Measurements from ENCODE around the gene CYP39A1. TPM values are rescaled to one million over a fixed set of nuclear protein-coding genes. Genes with fewer than 3 reads are reported as not detected.

Gene CYP39A1
- total RNA-seq, 1 experiment from 2014 or later = not detected

DNA sequence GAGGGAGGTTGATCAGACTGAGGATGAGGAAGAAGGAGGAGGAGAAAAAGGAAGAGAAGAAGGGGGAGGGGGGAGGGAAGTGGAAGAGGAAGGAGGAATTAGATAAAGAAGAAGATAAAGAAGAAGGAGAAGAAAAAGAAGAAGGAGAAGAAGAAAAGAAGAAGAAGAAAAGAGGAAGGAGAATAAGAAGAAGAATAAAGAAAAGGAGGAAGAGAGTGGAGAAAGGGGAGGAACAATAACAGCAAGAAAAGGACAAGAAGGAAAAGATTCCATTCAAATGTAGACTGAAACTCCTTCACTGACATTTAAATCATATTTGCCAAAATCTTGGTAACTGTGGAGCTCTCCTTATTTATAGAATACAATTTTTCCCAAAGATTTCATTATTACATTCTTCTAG is 127.0 kb downstream of the CYP39A1 start:
- POLR2A ChIA-PET = no interaction called here

DNA sequence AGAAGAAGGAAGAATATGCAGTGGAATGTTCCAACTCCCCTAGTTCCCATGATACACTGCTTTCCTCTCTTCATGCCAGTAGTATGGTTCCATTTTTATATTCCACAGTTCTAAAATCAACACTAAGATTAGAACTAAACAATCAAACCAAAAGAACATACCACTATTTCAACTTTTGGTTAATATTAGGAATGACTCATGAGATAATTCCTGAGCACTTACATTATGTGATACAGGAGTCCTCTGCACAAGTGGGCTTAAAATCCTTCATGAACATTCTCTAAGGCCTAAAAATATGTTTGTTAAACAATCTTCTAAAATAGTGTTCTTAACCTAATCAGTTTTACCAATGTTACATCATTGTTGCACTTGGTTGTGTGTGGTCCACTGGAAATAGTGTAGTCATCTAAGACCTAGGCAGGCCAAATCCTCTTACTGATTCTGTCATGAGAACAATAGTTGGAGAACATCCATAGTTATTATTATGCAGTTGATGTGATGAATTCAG is 131.1 kb downstream of the CYP39A1 start:
- Mint-ChIP-seq H3K9me3 (ENCODE audit: unreplicated experiment) (no peaks in the 10 kb centered on the region), H3K27me3 (ENCODE audit: insufficient read depth, unreplicated experiment) (peaks cover 13% of the 10 kb centered on the region), H3K4me1 (ENCODE audit: low read depth, unreplicated experiment) (no peaks in the 10 kb centered on the region), H3K36me3 (ENCODE audit: insufficient read depth, unreplicated experiment) (no peaks in the 10 kb centered on the region), H3K4me3 (ENCODE audit: unreplicated experiment) (no peak overlapping the region), H3K27ac (ENCODE audit: unreplicated experiment) (no peak overlapping the region)
- TF ChIP-seq, protein P1, sequence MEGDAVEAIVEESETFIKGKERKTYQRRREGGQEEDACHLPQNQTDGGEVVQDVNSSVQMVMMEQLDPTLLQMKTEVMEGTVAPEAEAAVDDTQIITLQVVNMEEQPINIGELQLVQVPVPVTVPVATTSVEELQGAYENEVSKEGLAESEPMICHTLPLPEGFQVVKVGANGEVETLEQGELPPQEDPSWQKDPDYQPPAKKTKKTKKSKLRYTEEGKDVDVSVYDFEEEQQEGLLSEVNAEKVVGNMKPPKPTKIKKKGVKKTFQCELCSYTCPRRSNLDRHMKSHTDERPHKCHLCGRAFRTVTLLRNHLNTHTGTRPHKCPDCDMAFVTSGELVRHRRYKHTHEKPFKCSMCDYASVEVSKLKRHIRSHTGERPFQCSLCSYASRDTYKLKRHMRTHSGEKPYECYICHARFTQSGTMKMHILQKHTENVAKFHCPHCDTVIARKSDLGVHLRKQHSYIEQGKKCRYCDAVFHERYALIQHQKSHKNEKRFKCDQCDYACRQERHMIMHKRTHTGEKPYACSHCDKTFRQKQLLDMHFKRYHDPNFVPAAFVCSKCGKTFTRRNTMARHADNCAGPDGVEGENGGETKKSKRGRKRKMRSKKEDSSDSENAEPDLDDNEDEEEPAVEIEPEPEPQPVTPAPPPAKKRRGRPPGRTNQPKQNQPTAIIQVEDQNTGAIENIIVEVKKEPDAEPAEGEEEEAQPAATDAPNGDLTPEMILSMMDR (IDR thresholded peaks at IDR 0.05; ENCODE audit: insufficient read depth in 1 of 2, low read depth in 1 of 2, low read length in 1 of 2, severe bottlenecking in 1 of 2, unreplicated experiment in 1 of 2) = no peak
- Histone ChIP-seq H3K27me3 (replicated peaks; ENCODE audit: control insufficient read depth, insufficient read depth, low read length) (no peaks in the 10 kb centered on the region), H3K36me3 (ENCODE audit: control insufficient read depth, insufficient read depth, low read length) (no peaks in the 10 kb centered on the region), H3K4me3 (ENCODE audit: low read depth, low read length) (no peak overlapping the region), H3K4me1 (no peaks in the 10 kb centered on the region), H3K9me3 (no peaks in the 10 kb centered on the region)
- CTCF ChIA-PET = no interaction called here
- intact Hi-C loops (cut with micrococcal nuclease; ENCODE audit: unreplicated experiment) = no loop called here
- POLR2A ChIA-PET = no interaction called here
- BruUV-seq (replicated peaks) = no TSS peak
- no peak for DNase-seq

More for the DNA sequence above, 127.0 kb downstream of the CYP39A1 start:
- TF ChIP-seq, protein P1 (IDR thresholded peaks at IDR 0.05; ENCODE audit: insufficient read depth in 1 of 2, low read depth in 1 of 2, low read length in 1 of 2, severe bottlenecking in 1 of 2, unreplicated experiment in 1 of 2) = no peak
- no peak for DNase-seq
- peaks cover 15% of the 10 kb centered on the region for H3K27me3 Mint-ChIP-seq (ENCODE audit: insufficient read depth, unreplicated experiment)
- H3K4me1 Mint-ChIP-seq (ENCODE audit: low read depth, unreplicated experiment) = no peaks in the 10 kb centered on the region
- no peaks in the 10 kb centered on the region for H3K27me3 ChIP-seq (replicated peaks; ENCODE audit: control insufficient read depth, insufficient read depth, low read length)
- no peaks in the 10 kb centered on the region for H3K9me3 ChIP-seq
- H3K9me3 Mint-ChIP-seq (ENCODE audit: unreplicated experiment) = no peaks in the 10 kb centered on the region
- H3K4me3 ChIP-seq (ENCODE audit: low read depth, low read length) = no peak overlapping the region
- intact Hi-C loops (cut with micrococcal nuclease; ENCODE audit: unreplicated experiment) = no loop called here
- H3K4me3 Mint-ChIP-seq (ENCODE audit: unreplicated experiment) = no peak overlapping the region
- no peaks in the 10 kb centered on the region for H3K36me3 Mint-ChIP-seq (ENCODE audit: insufficient read depth, unreplicated experiment)
- CTCF ChIA-PET = no interaction called here
- H3K36me3 ChIP-seq (ENCODE audit: control insufficient read depth, insufficient read depth, low read length) = no peaks in the 10 kb centered on the region
- H3K4me1 ChIP-seq = no peaks in the 10 kb centered on the region
- no TSS peak for BruUV-seq (replicated peaks)
- H3K27ac Mint-ChIP-seq (ENCODE audit: unreplicated experiment) = no peak overlapping the region

DNA sequence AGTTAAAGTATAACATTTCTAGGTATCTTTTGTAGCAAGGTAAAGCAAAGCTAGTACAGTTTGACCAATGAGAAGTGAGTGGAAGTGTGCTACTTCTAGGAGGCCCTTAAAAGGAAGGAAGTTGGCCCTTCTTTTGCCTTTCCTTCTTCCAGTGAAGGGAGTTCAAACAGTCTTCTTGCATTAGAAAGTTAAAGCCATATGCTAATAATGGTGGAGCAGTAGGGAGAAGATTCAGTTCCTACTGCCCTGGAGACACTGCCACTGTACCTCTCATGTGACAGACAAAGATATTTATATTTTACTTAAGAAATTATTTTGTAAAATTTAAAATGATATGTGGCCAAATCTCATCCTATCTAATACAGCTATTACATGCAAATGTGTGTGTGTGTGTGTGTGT is 135.4 kb downstream of the CYP39A1 start:
- no peaks in the 10 kb centered on the region for H3K4me1 ChIP-seq
- BruUV-seq (replicated peaks) = no TSS peak
- Mint-ChIP-seq H3K9me3 (ENCODE audit: unreplicated experiment) (no peaks in the 10 kb centered on the region), H3K36me3 (ENCODE audit: insufficient read depth, unreplicated experiment) (no peaks in the 10 kb centered on the region), H3K4me1 (ENCODE audit: low read depth, unreplicated experiment) (no peaks in the 10 kb centered on the region), H3K4me3 (ENCODE audit: unreplicated experiment) (no peak overlapping the region), H3K27me3 (ENCODE audit: insufficient read depth, unreplicated experiment) (peaks cover 2% of the 10 kb centered on the region), H3K27ac (ENCODE audit: unreplicated experiment) (no peak overlapping the region)
- TF ChIP-seq, protein P1 (IDR thresholded peaks at IDR 0.05; ENCODE audit: insufficient read depth in 1 of 2, low read depth in 1 of 2, low read length in 1 of 2, severe bottlenecking in 1 of 2, unreplicated experiment in 1 of 2) = no peak
- intact Hi-C loops (cut with micrococcal nuclease; ENCODE audit: unreplicated experiment) = no loop called here
- no peaks in the 10 kb centered on the region for H3K9me3 ChIP-seq
- ChIA-PET CTCF (no interaction called here), POLR2A (no interaction called here)
- H3K4me3 ChIP-seq (ENCODE audit: low read depth, low read length) = no peak overlapping the region
- H3K27me3 ChIP-seq (replicated peaks; ENCODE audit: control insufficient read depth, insufficient read depth, low read length) = no peaks in the 10 kb centered on the region
- DNase-seq = no peak
- H3K36me3 ChIP-seq (ENCODE audit: control insufficient read depth, insufficient read depth, low read length) = no peaks in the 10 kb centered on the region
